ENCODE results near the gene MATR3.

- TF ChIP-seq CTCF (IDR thresholded peaks at IDR 0.05) (no peak), POLR2AphosphoS5 (IDR thresholded peaks at IDR 0.05) (no peak), POLR2A (IDR thresholded peaks at IDR 0.05) (no peak), EP300 (IDR thresholded peaks at IDR 0.05) (no peak)
Measured at GRCh38 chr5:139343476-139343875, 49.9 kb downstream of the MATR3 start.

Measured in gastroesophageal sphincter (tissue), 3 donors.